Endothelial cell of umbilical vein (primary cell): Measurements from ENCODE around the gene FHOD3. TPM values are rescaled to one million over a fixed set of nuclear protein-coding genes. Genes with fewer than 3 reads are reported as not detected.

Source experiments
- BruUV-seq: library from RNA; stranded (reverse); fragments of 400-500 nt; replicated peaks from 2 replicates; lab custom pipeline; 2021; lab: Mats Ljungman, UMichigan
- CTCF ChIA-PET: fragments of 300-600, 350-600 bp; sonication (Branson Sonifier 250); formaldehyde crosslinking; loops from one replicate; lab custom pipeline; 2021; ENCODE audit warnings: antibody characterized with exemption, inconsistent platforms; lab: Charles Lee
- POLR2A ChIA-PET: fragments of 300-600, 350-600 bp; sonication (Branson Sonifier 250); formaldehyde crosslinking; loops from one replicate; lab custom pipeline; 2021; ENCODE audit warnings: antibody characterized with exemption, inconsistent platforms; lab: Charles Lee
- DNase-seq: peaks from one replicate; pipeline ENCODE4 v3.0.0-alpha.2; 2011; ENCODE audit warnings: low read depth, low spot score
- FAIRE-seq: peaks from 2 replicates; lab custom pipeline; 2011; peaks lifted over from hg19 to GRCh38; lab: Jason Lieb, UNC
- H2AFZ ChIP-seq: 2 replicates; pipeline ENCODE4 v1.6.0; 2012; ENCODE audit warnings: low read depth, low read length, control low read depth, inconsistent platforms
- H3K27ac ChIP-seq: 2 replicates; pipeline ENCODE4 v1.5.1; 2011; ENCODE audit warnings: low read depth, mild to moderate bottlenecking, control low read depth, low read length, moderate library complexity; ENCODE audit not compliant: insufficient read depth
- H3K27me3 ChIP-seq, 2 experiments: 2 replicates each; pipeline versions ENCODE4 v1.6.0 to v1.6.1; 2011; ENCODE audit warnings: low read length in 2 of 2, mixed read lengths in 1 of 2; ENCODE audit not compliant: control insufficient read depth in 2 of 2, insufficient read depth in 2 of 2
- H3K36me3 ChIP-seq, 2 experiments: 2 replicates in 1 of 2; 3 replicates in 1 of 2; pipeline ENCODE4 v1.5.1; 2011; ENCODE audit warnings: low read length in 2 of 2, mild to moderate bottlenecking in 1 of 2, moderate library complexity in 1 of 2; ENCODE audit not compliant: control insufficient read depth in 2 of 2, insufficient read depth in 2 of 2; ENCODE audit errors: extremely low read depth in 1 of 2
- H3K4me1 ChIP-seq: 3 replicates; pipeline ENCODE4 v1.5.1; 2011; ENCODE audit warnings: mild to moderate bottlenecking, low read length; ENCODE audit not compliant: control insufficient read depth, insufficient read depth; ENCODE audit errors: extremely low read depth
- H3K4me2 ChIP-seq: 2 replicates; pipeline ENCODE4 v1.6.1; 2011; ENCODE audit warnings: low read length, control low read depth, mixed read lengths; ENCODE audit not compliant: insufficient read depth
- H3K4me3 ChIP-seq, 3 experiments: fragments of 200-600 bp in 1 of 3; sonication (generic), shearing (Covaris generic) in 1 of 3; replicated peaks in 1 of 3; 2 replicates each; pipeline ENCODE4 v1.5.1; 2011 to 2016; ENCODE audit warnings: control low read depth in 3 of 3, low read length in 3 of 3, mild to moderate bottlenecking in 2 of 3, inconsistent platforms in 1 of 3, low read depth in 1 of 3, moderate library complexity in 1 of 3; ENCODE audit not compliant: insufficient read depth in 1 of 3
- H3K79me2 ChIP-seq: 2 replicates; pipeline ENCODE4 v1.6.0; 2012; ENCODE audit warnings: low read length, inconsistent platforms; ENCODE audit not compliant: control insufficient read depth, insufficient read depth
- H3K9ac ChIP-seq: replicated peaks from 2 replicates; pipeline ENCODE3; 2011; ENCODE audit warnings: low read length, control low read depth; ENCODE audit not compliant: insufficient read depth; ENCODE audit errors: extremely low read depth
- H3K9me1 ChIP-seq: replicated peaks from 3 replicates; pipeline ENCODE4 v1.6.0; 2011; ENCODE audit warnings: mild to moderate bottlenecking, low read length; ENCODE audit not compliant: control insufficient read depth, insufficient read depth; ENCODE audit errors: extremely low read depth
- H3K9me3 ChIP-seq: replicated peaks from 2 replicates; pipeline ENCODE4 v1.5.1; 2012; ENCODE audit warnings: low read length, inconsistent platforms; ENCODE audit not compliant: control insufficient read depth, insufficient read depth
- H4K20me1 ChIP-seq: replicated peaks from 2 replicates; pipeline ENCODE3; 2011; ENCODE audit warnings: mild to moderate bottlenecking, low read length; ENCODE audit not compliant: control insufficient read depth, insufficient read depth; ENCODE audit errors: extremely low read depth
- CTCF ChIP-seq, 2 donors: IDR thresholded peaks; 1 replicate in 1 of 2; 2 replicates in 1 of 2; pipeline ENCODE4 v1.5.1; 2011; ENCODE audit warnings: low read length in 2 of 2, mild to moderate bottlenecking in 2 of 2, moderate library complexity in 2 of 2, control low read depth in 1 of 2, inconsistent platforms in 1 of 2, low read depth in 1 of 2; ENCODE audit not compliant: insufficient read depth in 1 of 2; ENCODE audit errors: extremely low read depth in 1 of 2
- EZH2 ChIP-seq: IDR thresholded peaks from 2 replicates; pipeline ENCODE4 v1.6.1; 2012; ENCODE audit warnings: borderline replicate concordance, low read depth, mild to moderate bottlenecking, moderate library complexity, low read length, inconsistent platforms; ENCODE audit not compliant: severe bottlenecking
- FOS ChIP-seq: IDR thresholded peaks from 2 replicates; pipeline ENCODE4 v1.6.1; 2011; ENCODE audit warnings: mild to moderate bottlenecking, low read length, moderate library complexity, borderline replicate concordance; ENCODE audit not compliant: insufficient read depth
- GATA2 ChIP-seq: IDR thresholded peaks from 2 replicates; pipeline ENCODE4 v1.7.0; 2011; ENCODE audit warnings: low read depth, mild to moderate bottlenecking, moderate library complexity, mixed read lengths, low read length; ENCODE audit not compliant: insufficient read length, insufficient read depth
- JUN ChIP-seq: IDR thresholded peaks from 2 replicates; pipeline ENCODE4 v1.6.1; 2011; ENCODE audit warnings: borderline replicate concordance, low read depth; ENCODE audit not compliant: insufficient read length, insufficient read depth
- MAX ChIP-seq: IDR thresholded peaks from 2 replicates; pipeline ENCODE4 v1.6.1; 2011; ENCODE audit not compliant: insufficient read depth, insufficient read length
- MYC ChIP-seq: IDR thresholded peaks from one replicate; pipeline ENCODE4 v1.6.1; 2011; ENCODE audit warnings: mild to moderate bottlenecking, low read depth, low read length
- POLR2A ChIP-seq: IDR thresholded peaks from 2 replicates; pipeline ENCODE4 v1.6.1; 2012; ENCODE audit warnings: low read depth, mild to moderate bottlenecking, control low read depth, low read length
- POLR2AphosphoS5 ChIP-seq: IDR thresholded peaks from 2 replicates; pipeline ENCODE4 v1.6.1; 2012; ENCODE audit warnings: low read depth, mild to moderate bottlenecking, control low read depth, low read length, moderate library complexity; ENCODE audit not compliant: insufficient read depth
- dilution Hi-C: fragments of 300-500 bp; cut with MboI; formaldehyde crosslinking; loops from one replicate; pipeline ENCODE4 v1.15.0; 2019; ENCODE audit warnings: low sequenced_read_pairs; ENCODE audit not compliant: extremely low pct_ligation_motif_present
- intact Hi-C: fragments of 100-400 bp; cut with micrococcal nuclease; formaldehyde crosslinking; loops from one replicate; pipeline ENCODE4 v1.10.0; 2022
- polyA plus RNA-seq, 4 experiments: library from polyadenylated mRNA; depleted of rRNA in 3 of 4; stranded (reverse) in 3 of 4; unstranded in 1 of 4; fragments of >200 nt; gene quantifications; 2 replicates each; pipeline versions ENCODE4 v1.2.1 to v1.2.3, GENCODE V29; 2011 to 2012; ENCODE audit warnings: missing spikeins in 1 of 4
- total RNA-seq: library from RNA; stranded (reverse); gene quantifications from 2 replicates; pipeline ENCODE4 v1.2.3, GENCODE V29; 2021

The FHOD3 gene
- total and polyA plus RNA-seq, 2 donors (not counting 3 experiments of a cell fraction or from before 2014, with no cell fraction given), result 0.06 to 1.5 TPM

DNA sequence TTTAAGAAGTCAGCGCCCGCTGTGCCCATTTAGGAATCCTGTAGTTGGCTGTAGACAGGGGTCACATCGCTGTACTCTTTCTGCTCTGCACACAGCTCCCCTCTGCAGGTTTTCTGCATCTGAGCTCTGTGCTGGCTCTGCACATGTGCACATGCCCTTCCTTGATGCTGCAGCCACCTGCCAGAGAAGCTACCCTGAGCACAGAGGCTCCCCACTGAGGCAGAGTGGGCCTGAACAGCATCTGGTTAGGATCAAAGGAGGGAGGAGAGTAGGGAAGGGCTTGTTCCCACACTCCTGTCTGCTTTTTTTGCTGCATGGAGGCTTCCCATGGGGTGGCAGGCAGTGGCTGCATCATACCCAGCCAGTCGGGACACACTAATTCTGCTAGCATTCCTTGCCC, 238.9 kb downstream of the FHOD3 start:
- ChIA-PET CTCF (no interaction called here), POLR2A (no interaction called here)
- Histone ChIP-seq H2AFZ (no peak overlapping the region), H3K79me2 (no peaks in the 10 kb centered on the region), H3K27me3 (no peaks in the 10 kb centered on the region), H4K20me1 (no peaks in the 10 kb centered on the region), H3K36me3 (no peaks in the 10 kb centered on the region), H3K9ac (no peak overlapping the region), H3K9me1 (no peaks in the 10 kb centered on the region), H3K4me3 (no peak overlapping the region), H3K27ac (no peak overlapping the region), H3K9me3 (no peaks in the 10 kb centered on the region), H3K4me1 (no peaks in the 10 kb centered on the region), H3K4me2 (no peak overlapping the region)
- no peak for DNase-seq
- dilution Hi-C loops, result no loop called here
- intact Hi-C loops, result no loop called here
- BruUV-seq, result no TSS peak
- FAIRE-seq, result no peak
- TF ChIP-seq FOS (no peak), POLR2AphosphoS5 (no peak), MAX (no peak), GATA2 (no peak), CTCF (IDR thresholded peaks at IDR 0.05; ENCODE audit: extremely low read depth in 1 of 2, insufficient read depth in 1 of 2, low read depth in 1 of 2, low read length in 2 of 2) (no peak), POLR2A (no peak), JUN (no peak), EZH2 (no peak), MYC (no peak)
